Embryonic facial prominence (tissue), 1 donor: ENCODE measurements around the gene HM13.
"Not testable (repeated sequence)": the region's sequence is repeated elsewhere in the genome, so short reads cannot be mapped to it uniquely, and the experiment has no call there.

ENCODE experiments used
- DNase-seq: peaks from one replicate; pipeline ENCODE4 v3.0.0-alpha.2; 2016; ENCODE audit errors: extremely low spot score

The HM13 gene

DNA sequence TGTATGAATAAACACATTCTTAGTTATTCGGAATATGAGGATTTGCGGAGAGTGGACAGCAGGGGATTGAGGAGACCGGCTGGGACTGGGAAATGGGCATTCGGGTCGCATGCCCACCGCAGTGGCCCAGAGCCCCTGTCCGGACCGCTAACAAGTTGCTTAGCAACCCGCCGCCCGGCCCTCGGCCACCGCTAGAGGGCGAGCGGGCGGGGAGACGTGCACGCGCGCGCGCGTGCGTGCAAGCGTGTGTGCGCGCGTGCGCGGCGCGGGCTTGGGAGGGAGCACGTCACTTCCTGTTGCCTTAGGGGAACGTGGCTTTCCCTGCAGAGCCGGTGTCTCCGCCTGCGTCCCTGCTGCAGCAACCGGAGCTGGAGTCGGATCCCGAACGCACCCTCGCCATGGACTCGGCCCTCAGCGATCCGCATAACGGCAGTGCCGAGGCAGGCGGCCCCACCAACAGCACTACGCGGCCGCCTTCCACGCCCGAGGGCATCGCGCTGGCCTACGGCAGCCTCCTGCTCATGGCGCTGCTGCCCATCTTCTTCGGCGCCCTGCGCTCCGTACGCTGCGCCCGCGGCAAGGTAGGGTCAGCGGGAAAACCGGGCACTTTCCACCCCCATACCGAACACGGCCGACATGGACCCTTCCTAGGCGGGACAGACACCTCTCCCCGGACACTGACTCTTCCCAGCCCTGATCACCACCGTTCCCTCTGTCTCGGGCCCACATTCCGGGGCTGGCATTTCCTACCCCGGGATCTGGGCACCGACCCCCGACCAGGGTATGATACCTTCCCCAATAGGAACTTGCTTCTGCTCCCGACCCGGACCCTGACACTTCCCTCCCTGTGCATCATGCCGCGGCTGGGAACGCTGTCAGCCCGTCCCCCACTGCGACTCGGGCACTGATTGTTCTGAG, at the start of gene HM13:
Gene HM13, plus strand, starts transcription at position 289 of the 918 bp plus-strand sequence. Its CDS starts 110 bp downstream, at position 399.
- DNase-seq, result peak; percentile 80

GRCh38 chr20:31470946-31471345, 43.3 kb upstream of the HM13 start:
- not testable (repeated sequence) for DNase-seq

- no peak for DNase-seq
Observed at GRCh38 chr20:31472395-31473330, 41.6 kb upstream of the HM13 start.

- no peak for DNase-seq
Observed at GRCh38 chr20:31473331-31474096, 40.7 kb upstream of the HM13 start.

- DNase-seq, result no peak
Observed at GRCh38 chr20:31474097-31474436, 40.2 kb upstream of the HM13 start.

DNA sequence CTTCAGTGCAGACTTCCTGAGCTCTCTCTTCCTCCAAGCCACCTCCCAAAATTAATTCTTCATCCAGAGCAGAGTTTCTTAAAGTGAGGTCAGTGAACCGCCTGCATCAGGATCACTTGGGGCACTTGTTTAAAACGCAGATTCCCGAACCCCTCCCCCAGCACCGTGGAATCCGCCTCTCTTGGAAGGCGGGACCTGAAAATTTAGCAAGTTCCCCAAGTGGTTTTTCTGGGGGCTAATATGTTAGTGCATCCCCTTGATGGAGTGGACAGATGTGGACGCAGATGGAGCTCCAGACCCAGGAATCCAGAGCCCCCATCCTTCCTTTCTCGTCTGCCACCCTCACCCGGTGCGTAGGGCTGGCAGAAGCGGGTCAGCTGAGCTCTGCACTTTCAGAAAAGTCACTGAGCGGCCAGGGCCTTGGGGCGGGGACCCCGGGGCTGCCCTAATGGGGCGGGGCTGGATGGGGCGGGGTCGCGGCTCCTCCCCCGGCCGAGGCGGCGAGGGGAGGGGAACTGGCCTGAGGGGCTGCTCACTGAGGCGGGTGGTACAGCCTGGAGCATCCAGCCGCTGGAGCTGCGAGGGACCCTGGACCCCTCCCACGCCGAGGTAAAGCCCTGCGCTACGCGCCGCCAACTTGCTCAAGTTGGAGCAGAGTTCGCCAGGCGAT, 39.3 kb upstream of the HM13 start, which contains the start of the genes DEFB124 and REM1:
Gene DEFB124, minus strand, starts transcription at position 370 of the 670 bp plus-strand sequence. CDS start 2,114 bp downstream, outside the sequence.
Gene REM1, plus strand, starts transcription at position 531 of the 670 bp plus-strand sequence. CDS start 1,158 bp downstream, outside the sequence.
- DNase-seq, result no peak

- DNase-seq, result no peak
Observed at GRCh38 chr20:31475472-31476293, 38.6 kb upstream of the HM13 start.

GRCh38 chr20:31476294-31476585, 38.0 kb upstream of the HM13 start:
- DNase-seq, result no peak

- DNase-seq, result no peak
Observed at GRCh38 chr20:31476643-31477215, 37.5 kb upstream of the HM13 start.

DNA sequence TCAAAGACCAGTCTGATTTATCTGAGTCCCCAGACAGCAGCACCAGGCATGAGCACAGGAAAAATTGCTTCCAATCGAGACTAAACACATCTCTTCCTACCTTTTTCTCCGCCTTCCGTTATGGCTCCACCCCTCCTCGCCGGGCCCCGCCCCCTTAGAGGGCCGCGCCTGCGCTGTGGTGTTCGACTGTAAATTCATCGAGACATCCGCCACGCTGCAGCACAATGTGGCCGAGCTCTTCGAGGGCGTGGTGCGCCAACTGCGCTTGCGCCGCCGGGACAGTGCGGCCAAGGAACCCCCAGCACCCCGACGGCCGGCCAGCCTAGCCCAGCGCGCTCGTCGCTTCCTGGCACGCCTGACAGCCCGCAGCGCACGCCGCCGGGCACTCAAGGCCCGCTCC, 30.2 kb upstream of the HM13 start:
- DNase-seq, result no peak

GRCh38 chr20:31485450-31486339, 28.5 kb upstream of the HM13 start:
- peak; percentile 20 for DNase-seq

- no peak for DNase-seq
Observed at GRCh38 chr20:31488115-31488514, 26.1 kb upstream of the HM13 start.

DNA sequence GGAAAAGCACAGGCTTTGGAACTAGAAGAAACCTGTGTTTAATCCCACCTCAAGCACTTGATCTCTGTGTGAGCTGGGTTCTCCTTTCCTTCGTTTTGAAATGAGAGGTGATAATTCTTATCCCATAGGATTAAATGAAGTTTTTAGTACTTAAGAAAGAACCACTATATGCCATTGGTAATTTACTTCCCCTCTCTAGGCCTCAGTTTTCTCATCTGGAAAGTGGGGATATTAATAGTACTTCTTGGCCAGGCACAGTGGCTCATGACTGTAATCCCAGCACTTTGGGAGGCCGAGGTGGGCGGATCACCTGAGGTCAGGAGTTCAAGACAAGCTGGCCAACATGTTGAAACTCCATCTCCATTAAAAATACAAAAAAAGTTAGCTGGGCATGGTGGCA, 25.1 kb upstream of the HM13 start:
- DNase-seq, result no peak

DNA sequence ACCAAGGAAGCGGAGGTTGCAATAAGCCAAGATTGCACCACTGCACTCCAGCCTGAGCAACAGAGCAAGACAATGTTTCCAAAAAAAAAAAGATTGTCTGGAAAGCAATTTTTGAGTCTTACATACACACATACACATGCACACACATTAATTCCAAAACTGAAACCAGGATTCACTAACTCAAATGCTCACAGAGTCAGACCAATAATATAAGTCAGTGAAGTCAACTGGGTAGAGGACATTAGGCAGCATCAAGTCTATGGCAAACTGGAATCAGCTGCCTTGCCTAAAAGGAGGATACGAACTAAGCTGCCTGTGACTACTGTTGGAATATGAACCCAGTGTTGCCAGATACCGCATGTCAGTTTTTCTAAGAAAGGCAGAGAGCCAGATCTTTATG, 23.5 kb upstream of the HM13 start:
- DNase-seq, result no peak

DNA sequence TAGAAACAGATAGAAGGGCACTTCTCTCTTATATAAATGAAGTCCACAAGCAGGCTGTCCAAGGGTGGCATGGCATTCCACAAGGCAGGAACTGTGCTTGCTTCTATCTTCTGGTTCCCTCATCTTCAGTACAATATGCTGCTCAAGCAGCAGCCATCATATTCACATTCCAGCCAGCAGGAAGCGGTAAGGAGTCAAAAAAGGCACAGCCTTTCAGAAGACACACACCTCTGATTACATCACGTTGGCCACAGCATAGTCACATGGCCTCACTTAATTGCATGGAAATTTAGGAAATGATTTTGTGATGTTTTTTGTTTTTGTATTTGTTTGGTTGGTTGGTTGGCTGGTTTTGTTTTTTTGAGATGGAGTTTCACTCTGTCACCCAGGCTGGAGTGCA, 20.1 kb upstream of the HM13 start:
- no peak for DNase-seq

- no peak for DNase-seq
Observed at GRCh38 chr20:31496761-31497295, 17.4 kb upstream of the HM13 start.

DNA sequence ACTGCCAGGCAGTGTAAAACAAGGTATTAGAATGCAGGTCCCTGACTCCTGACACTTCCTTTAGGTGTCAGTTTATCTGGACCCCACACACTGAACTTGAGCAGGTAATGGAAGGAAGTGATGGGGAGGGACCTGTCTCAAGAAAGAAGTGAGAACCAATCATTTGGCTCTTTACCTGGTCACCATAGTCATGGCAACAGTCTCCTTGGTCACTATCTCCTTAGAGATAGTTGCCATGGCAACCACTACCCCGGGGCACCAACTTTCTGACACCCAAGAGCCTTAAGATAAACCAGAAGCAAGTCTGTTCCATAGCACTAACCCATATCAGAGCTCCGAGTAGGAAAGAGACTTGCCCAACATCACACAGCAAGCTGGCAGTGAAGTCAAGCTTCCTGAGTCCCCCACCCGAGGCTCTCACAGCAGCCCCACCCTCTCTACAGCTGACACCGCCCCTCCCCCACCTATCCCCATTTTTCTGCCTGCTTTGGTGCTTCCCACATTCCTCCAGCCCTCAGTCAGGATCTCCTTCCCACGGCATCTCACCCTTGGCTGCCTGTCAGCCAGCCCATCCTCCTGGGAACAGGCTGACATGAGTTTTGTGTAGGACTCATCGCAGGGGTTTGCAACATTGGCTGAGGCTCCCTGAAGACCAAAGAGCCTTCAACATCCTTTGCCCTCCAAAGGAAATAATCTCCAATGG, 16.3 kb upstream of the HM13 start:
- DNase-seq, result no peak

- DNase-seq, result no peak
Observed at GRCh38 chr20:31500527-31500926, 13.7 kb upstream of the HM13 start.
